BJ (cell line): ENCODE data around the gene ANKRD13C. TPM values are rescaled to one million over a fixed set of nuclear protein-coding genes. Genes with fewer than 3 reads are reported as not detected.
"Not testable (repeated sequence)": the region's sequence is repeated elsewhere in the genome, so short reads cannot be mapped to it uniquely, and the experiment has no call there.

Experiments used
- CTCF ChIA-PET: fragments of 350-600 bp; formaldehyde crosslinking; extraction: SDS; loops from one replicate; lab custom pipeline; 2021; ENCODE audit warnings: antibody characterized with exemption, inconsistent platforms; lab: Yijun Ruan, JAX
- POLR2A ChIA-PET: fragments of 300-600 bp; sonication (Branson Sonifier 250); formaldehyde crosslinking; extraction: SDS; loops from one replicate; lab custom pipeline; 2021; ENCODE audit warnings: antibody characterized with exemption; lab: Charles Lee
- DNase-seq: peaks from one replicate; pipeline ENCODE4 v3.0.0-alpha.2; 2011; ENCODE audit warnings: low read depth
- H3K27me3 ChIP-seq: 2 replicates; pipeline ENCODE4 v1.6.0; 2011; ENCODE audit warnings: low read length; ENCODE audit not compliant: control insufficient read depth, insufficient read depth
- H3K36me3 ChIP-seq: 2 replicates; pipeline ENCODE4 v1.5.1; 2011; ENCODE audit warnings: low read length; ENCODE audit not compliant: control insufficient read depth, insufficient read depth
- H3K4me3 ChIP-seq: 2 replicates; pipeline ENCODE4 v1.5.1; 2011; ENCODE audit warnings: low read depth, mild to moderate bottlenecking, control low read depth, low read length
- polyA plus RNA-seq: library from polyadenylated mRNA; depleted of rRNA; stranded (reverse); fragments of >200 nt; gene quantifications from 2 replicates; pipeline ENCODE4 v1.2.3, GENCODE V29; 2011
- TF ChIP-seq, protein P1 (sequence below): IDR thresholded peaks from 2 replicates; pipeline ENCODE4 v1.5.1; 2011; ENCODE audit warnings: low read depth, mild to moderate bottlenecking, control low read depth, inconsistent platforms, low read length, moderate library complexity; ENCODE audit not compliant: insufficient read depth

ANKRD13C gene
- polyA plus RNA-seq, 1 experiment = 7.8 TPM

DNA sequence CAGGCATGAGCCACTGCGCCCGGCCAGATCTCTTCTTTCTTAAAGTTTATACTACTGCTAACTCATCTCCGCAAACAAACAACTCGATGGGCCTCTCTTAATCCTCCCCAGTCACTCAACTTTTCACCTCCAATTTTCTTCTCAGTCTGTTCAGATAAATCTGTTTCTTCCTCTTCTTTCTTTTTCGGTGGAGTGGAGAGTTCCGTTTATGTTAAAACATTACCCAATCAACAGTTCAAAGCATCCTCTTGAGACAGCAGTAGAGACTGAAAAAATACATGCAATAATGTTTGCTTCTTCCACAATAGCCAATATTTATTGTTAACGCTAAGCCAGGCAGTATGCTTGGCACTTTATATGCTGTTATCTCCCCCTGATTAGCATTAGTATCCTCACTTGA lies 1.4 kb upstream of the ANKRD13C start:
- POLR2A ChIA-PET = no interaction called here
- Histone ChIP-seq H3K27me3 (no peaks in the 10 kb centered on the region), H3K4me3 (no peak overlapping the region), H3K36me3 (no peaks in the 10 kb centered on the region)
- CTCF ChIA-PET = no interaction called here
- TF ChIP-seq, protein P1, sequence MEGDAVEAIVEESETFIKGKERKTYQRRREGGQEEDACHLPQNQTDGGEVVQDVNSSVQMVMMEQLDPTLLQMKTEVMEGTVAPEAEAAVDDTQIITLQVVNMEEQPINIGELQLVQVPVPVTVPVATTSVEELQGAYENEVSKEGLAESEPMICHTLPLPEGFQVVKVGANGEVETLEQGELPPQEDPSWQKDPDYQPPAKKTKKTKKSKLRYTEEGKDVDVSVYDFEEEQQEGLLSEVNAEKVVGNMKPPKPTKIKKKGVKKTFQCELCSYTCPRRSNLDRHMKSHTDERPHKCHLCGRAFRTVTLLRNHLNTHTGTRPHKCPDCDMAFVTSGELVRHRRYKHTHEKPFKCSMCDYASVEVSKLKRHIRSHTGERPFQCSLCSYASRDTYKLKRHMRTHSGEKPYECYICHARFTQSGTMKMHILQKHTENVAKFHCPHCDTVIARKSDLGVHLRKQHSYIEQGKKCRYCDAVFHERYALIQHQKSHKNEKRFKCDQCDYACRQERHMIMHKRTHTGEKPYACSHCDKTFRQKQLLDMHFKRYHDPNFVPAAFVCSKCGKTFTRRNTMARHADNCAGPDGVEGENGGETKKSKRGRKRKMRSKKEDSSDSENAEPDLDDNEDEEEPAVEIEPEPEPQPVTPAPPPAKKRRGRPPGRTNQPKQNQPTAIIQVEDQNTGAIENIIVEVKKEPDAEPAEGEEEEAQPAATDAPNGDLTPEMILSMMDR = no peak
- no peak for DNase-seq

DNA sequence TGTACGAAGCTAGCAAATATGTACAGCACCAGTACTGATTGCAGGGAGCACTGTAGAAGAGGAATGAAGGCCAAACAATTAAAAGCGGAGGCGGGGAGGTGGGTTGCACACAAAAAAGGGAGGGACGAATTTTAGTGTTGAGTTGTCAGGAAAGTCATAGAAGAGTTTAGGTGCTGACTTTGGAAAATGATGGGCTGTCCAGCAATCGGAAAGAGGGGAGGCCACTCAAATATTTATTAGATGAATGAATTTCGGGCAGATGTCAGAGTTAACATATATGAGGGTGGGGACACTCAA lies 537 bp upstream of the ANKRD13C start:
- Histone ChIP-seq H3K4me3 (peak overlapping the region; percentile 72), H3K27me3 (no peaks in the 10 kb centered on the region), H3K36me3 (no peaks in the 10 kb centered on the region)
- ChIA-PET CTCF (no interaction called here), POLR2A (no interaction called here)
- DNase-seq = no peak
- TF ChIP-seq, protein P1 = no peak

DNA sequence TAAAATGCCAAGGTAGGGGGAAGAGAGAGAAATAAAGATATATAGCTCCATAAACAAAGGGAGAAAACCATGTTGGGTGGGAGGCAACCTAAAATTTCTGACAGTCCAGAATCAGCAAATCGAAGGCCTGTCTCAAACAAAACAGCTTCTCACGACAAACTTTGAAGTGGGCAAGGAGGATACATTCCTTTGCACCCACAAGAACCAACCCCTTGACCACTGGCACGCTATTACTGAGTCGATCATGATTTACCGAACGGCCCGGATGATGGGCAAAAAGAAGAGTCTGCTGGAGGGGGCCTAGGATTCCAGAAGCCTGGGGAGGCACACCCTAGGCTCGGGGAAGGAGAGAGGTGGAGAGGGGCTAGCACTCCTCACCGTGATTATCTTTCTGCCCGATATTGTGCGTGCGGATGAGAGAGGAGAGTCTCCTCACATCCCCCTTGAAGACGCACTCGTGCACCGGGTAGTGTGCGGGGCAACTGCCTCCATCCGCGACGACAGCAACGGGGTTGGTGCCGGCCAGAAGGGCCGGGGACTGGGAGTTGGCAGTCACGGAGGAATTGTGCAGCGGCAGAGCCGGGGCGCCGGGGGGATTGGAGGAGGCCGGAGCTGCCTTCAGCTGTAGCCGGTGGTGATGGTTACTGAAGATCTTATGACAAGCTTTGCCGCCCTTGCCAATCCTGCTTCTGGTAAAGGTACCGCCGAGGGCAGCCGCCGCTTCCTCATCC lies 756 bp downstream of the ANKRD13C start:
- DNase-seq = no peak
- Histone ChIP-seq H3K36me3 (no peaks in the 10 kb centered on the region), H3K4me3 (peak overlapping the region; percentile 72), H3K27me3 (no peaks in the 10 kb centered on the region)
- ChIA-PET CTCF (interaction anchor here (0.7 to 1.1 kb wide), 4 partner anchors 10 to 68 kb away, joined by 3 read pairs; no protein-coding TSS in a partner anchor), POLR2A (interaction anchor here (0.6 kb wide), 1 partner anchor 1932 kb away, joined by 3 read pairs; no protein-coding TSS in a partner anchor)
- TF ChIP-seq, protein P1 = no peak

DNA sequence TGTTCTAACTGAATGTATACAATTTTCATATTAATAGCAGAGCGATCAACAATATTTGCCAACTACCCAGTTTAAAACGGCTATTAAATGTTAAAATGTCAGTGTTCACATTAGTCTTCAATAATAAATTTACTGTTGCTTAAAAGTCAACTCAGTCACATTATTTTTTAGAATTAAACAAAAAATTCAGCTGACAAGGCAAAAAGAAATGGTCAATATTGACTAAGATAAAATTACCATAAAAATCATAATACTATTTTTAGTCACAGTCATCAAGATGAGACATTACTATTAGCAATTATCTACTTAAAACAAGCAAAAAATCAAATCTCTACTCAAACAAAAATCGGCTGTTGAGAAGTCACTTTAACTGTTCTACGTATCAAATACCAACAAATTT lies 1.5 kb downstream of the ANKRD13C start:
- ChIA-PET CTCF (interaction anchor here (0.7 kb wide), 2 partner anchors 10 to 13 kb away, joined by 3 read pairs; no protein-coding TSS in a partner anchor), POLR2A (no interaction called here)
- TF ChIP-seq, protein P1 = no peak
- no peaks in the 10 kb centered on the region for H3K27me3 ChIP-seq
- no peaks in the 10 kb centered on the region for H3K36me3 ChIP-seq
- peak overlapping the region; percentile 72 for H3K4me3 ChIP-seq
- no peak for DNase-seq

DNA sequence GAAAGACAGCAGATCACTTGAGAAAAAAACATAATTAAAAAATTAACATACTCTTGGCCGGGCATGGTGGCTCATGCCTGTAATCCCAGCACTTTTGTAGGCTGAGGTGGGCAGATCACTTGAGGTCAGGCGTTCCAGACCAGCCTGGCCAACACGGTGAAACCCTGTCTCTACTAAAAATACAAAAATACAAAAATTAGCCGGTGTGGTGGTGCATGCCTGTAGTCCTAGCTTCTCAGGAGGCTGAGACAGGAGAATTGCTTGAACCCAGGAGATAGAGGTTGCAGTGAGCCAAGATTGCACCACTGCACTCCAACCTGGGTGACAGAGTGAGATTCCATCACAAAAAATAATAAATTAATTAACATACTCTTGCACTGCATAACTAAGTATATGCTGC lies 4.7 kb downstream of the ANKRD13C start:
- CTCF ChIA-PET = interaction anchor here (0.6 to 0.7 kb wide), 3 partner anchors 29 to 160 kb away, joined by 3 to 4 read pairs (median 4); no protein-coding TSS in a partner anchor
- H3K27me3 ChIP-seq, H3K36me3 ChIP-seq, POLR2A ChIA-PET, H3K4me3 ChIP-seq, DNase-seq: not testable (repeated sequence)
